ENCODE results near the gene NAALADL2. TPM values are rescaled to one million over a fixed set of nuclear protein-coding genes. Genes with fewer than 3 reads are reported as not detected.

Gene NAALADL2
- total RNA-seq, 1 experiment from 2014 or later, result 1.6 TPM

- Mint-ChIP-seq H3K4me1 (peaks cover 6 to 7% of the 10 kb centered on the region in 2 experiments), H3K27me3 (ENCODE audit: low read depth) (no peaks in the 10 kb centered on the region), H3K27ac (no peak overlapping the region; a peak in 1 of 7 replicates), H3K4me3 (no peak overlapping the region), H3K36me3 (ENCODE audit: insufficient read depth in 1 of 3, low read depth in 3 of 3) (no peaks in the 10 kb centered on the region), H3K9me3 (no peaks in the 10 kb centered on the region)
- H3K23ac ChIP-seq (ENCODE audit: insufficient read length, low read depth, low read length), result no peak overlapping the region
- H3K18ac ChIP-seq (ENCODE audit: insufficient read length, low read depth, low read length), result no peak overlapping the region
- no peaks in the 10 kb centered on the region for H4K20me1 ChIP-seq (ENCODE audit: control insufficient read depth, insufficient read depth, insufficient read length)
- H3T11ph ChIP-seq (ENCODE audit: low read length), result no peak overlapping the region
- no peak overlapping the region for H3K14ac ChIP-seq (ENCODE audit: insufficient read depth, low read length)
- WGBS (ENCODE audit: extremely low coverage, insufficient read length, low lambda C conversion rate), result no CpG with 5 or more reads among the region's 3 CpGs
- H3K56ac ChIP-seq (ENCODE audit: insufficient read length, low read depth, low read length), result no peak overlapping the region
- no peak overlapping the region for H4K91ac ChIP-seq (ENCODE audit: insufficient read length, low read depth, low read length)
- H2AK5ac ChIP-seq (ENCODE audit: insufficient read length, low read length), result no peak overlapping the region
- H3K4ac ChIP-seq (ENCODE audit: low read depth, low read length), result no peak overlapping the region
- no peak overlapping the region for H3K9ac ChIP-seq (ENCODE audit: extremely low read depth, insufficient read length, low read length)
- H3K27me3 ChIP-seq (ENCODE audit: insufficient read depth, low read length), result no peaks in the 10 kb centered on the region
- no peak for TF ChIP-seq CTCF (conservative IDR thresholded peaks at IDR 0.05)
- no peak overlapping the region for H4K5ac ChIP-seq (ENCODE audit: insufficient read length, low read depth, low read length)
- no peak overlapping the region for H2BK120ac ChIP-seq (ENCODE audit: low read depth, low read length, poor library complexity, severe bottlenecking)
- H3K79me2 ChIP-seq (ENCODE audit: insufficient read depth, low read length), result no peaks in the 10 kb centered on the region
- no peak overlapping the region for H3K27ac ChIP-seq (ENCODE audit: insufficient read length, low read depth, low read length)
- no peaks in the 10 kb centered on the region for H3K9me3 ChIP-seq (ENCODE audit: control insufficient read depth, low read depth, low read length)
- no peak overlapping the region for H2BK20ac ChIP-seq (ENCODE audit: low read depth, low read length, poor library complexity, severe bottlenecking)
- no peak overlapping the region for H2BK12ac ChIP-seq (ENCODE audit: insufficient read length, low read depth, low read length)
- no peaks in the 10 kb centered on the region for H3K4me1 ChIP-seq (ENCODE audit: insufficient read depth, low read length)
- no peak overlapping the region for H2AFZ ChIP-seq (ENCODE audit: low read length)
- no peak overlapping the region for H2BK15ac ChIP-seq (ENCODE audit: low read depth, low read length)
- H3K23me2 ChIP-seq (ENCODE audit: insufficient read length, low read depth, low read length, poor library complexity, severe bottlenecking), result no peaks in the 10 kb centered on the region
- H4K8ac ChIP-seq (replicated peaks; ENCODE audit: insufficient read length, low read depth, low read length), result no peak overlapping the region
- no peak for DNase-seq
- H3K79me1 ChIP-seq (ENCODE audit: insufficient read depth, low read depth, low read length, poor library complexity, severe bottlenecking), result no peaks in the 10 kb centered on the region
- H3K4me2 ChIP-seq (ENCODE audit: insufficient read depth, insufficient read length, low read length), result no peak overlapping the region
- no peak overlapping the region for H2BK5ac ChIP-seq (ENCODE audit: insufficient read length, low read length)
Observed at GRCh38 chr3:175777965-175778364, 918.8 kb downstream of the NAALADL2 start.

All from H9 (cell line).